ENCODE data around the gene ADGRL1.

GRCh38 chr19:14116525-14116917, 89.4 kb downstream of the ADGRL1 start:
- TF ChIP-seq CTCF (conservative IDR thresholded peaks at IDR 0.05; ENCODE audit: low read length) (no peak), EZH2phosphoT487 (IDR thresholded peaks at IDR 0.05; ENCODE audit: borderline replicate concordance, low read depth, low read length) (no peak)

Data from OCI-LY7 (cell line).